ENCODE measurements around the gene GDNF. TPM values are rescaled to one million over a fixed set of nuclear protein-coding genes. Genes with fewer than 3 reads are reported as not detected.

GDNF gene
- total RNA-seq, 1 experiment from 2014 or later = 0.85 TPM

DNA sequence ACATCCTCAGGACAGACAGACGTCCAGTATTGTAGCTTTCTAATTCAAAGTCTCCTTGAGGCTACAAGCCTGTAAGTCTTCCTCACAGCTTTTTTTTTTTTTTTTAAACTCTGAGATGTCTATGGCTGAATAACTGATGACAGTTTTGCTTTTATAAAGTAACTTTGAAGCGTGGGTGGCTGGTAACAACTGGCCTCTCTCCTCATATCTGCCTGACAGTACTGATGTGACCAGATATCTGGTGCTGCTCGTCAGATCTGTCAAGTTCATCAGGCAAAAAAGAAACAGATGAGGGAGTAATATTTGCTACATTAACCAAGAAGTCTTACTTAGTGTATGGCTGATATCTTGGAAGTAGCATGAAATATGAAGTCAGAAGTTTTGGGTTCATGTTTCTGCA lies 72.6 kb downstream of the GDNF start:
- no peaks in the 10 kb centered on the region for H3K9me3 ChIP-seq (ENCODE audit: insufficient read depth, low read depth)
- H3K4me3 ChIP-seq = no peak overlapping the region
- ChIA-PET CTCF (no interaction called here), POLR2A (ENCODE audit: unreplicated experiment) (interaction anchor here (0.7 kb wide), 1 partner anchor 390 kb away, joined by 15 read pairs; no protein-coding TSS in a partner anchor)
- no peaks in the 10 kb centered on the region for H4K20me1 ChIP-seq (ENCODE audit: insufficient read depth)
- no peak overlapping the region for H2AFZ ChIP-seq
- DNase-seq = no peak
- TF ChIP-seq, protein P1, sequence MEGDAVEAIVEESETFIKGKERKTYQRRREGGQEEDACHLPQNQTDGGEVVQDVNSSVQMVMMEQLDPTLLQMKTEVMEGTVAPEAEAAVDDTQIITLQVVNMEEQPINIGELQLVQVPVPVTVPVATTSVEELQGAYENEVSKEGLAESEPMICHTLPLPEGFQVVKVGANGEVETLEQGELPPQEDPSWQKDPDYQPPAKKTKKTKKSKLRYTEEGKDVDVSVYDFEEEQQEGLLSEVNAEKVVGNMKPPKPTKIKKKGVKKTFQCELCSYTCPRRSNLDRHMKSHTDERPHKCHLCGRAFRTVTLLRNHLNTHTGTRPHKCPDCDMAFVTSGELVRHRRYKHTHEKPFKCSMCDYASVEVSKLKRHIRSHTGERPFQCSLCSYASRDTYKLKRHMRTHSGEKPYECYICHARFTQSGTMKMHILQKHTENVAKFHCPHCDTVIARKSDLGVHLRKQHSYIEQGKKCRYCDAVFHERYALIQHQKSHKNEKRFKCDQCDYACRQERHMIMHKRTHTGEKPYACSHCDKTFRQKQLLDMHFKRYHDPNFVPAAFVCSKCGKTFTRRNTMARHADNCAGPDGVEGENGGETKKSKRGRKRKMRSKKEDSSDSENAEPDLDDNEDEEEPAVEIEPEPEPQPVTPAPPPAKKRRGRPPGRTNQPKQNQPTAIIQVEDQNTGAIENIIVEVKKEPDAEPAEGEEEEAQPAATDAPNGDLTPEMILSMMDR (conservative IDR thresholded peaks at IDR 0.05) = no peak
- no peak for TF ChIP-seq EZH2 (IDR thresholded peaks at IDR 0.05; ENCODE audit: low read depth)
- H3F3A ChIP-seq (ENCODE audit: insufficient read depth, low read depth) = peaks cover 17% of the 10 kb centered on the region; the same call in 1 of the 2 replicates
- peaks cover 22% of the 10 kb centered on the region for H3K4me1 ChIP-seq (replicated peaks; ENCODE audit: insufficient read depth)
- no peaks in the 10 kb centered on the region for H3K36me3 ChIP-seq (ENCODE audit: low read depth)
- no TSS peak for BruUV-seq (replicated peaks)
- H3K27ac ChIP-seq = no peak overlapping the region
- no peaks in the 10 kb centered on the region for H3K27me3 ChIP-seq (ENCODE audit: insufficient read depth, low read depth)
- H3K4me2 ChIP-seq = no peak overlapping the region
- intact Hi-C loops (cut with micrococcal nuclease; ENCODE audit: unreplicated experiment) = no loop called here
- no peaks in the 10 kb centered on the region for H3K79me2 ChIP-seq (ENCODE audit: low read depth)
- H3K9me2 ChIP-seq (ENCODE audit: insufficient read depth) = peaks cover 3% of the 10 kb centered on the region; the same call in 1 of the 2 replicates
